Fibroblast of lung (primary cell): ENCODE data around the gene SMAP1.

Source experiments
- CTCF ChIP-seq, 2 donors: IDR thresholded peaks in 1 of 2; conservative IDR thresholded peaks in 1 of 2; 1 replicate in 1 of 2; 2 replicates in 1 of 2; pipeline ENCODE4 v1.5.1; 2011 to 2012; ENCODE audit warnings: low read length in 2 of 2, control low read depth in 1 of 2, inconsistent platforms in 1 of 2, low read depth in 1 of 2, mild to moderate bottlenecking in 1 of 2
- EZH2 ChIP-seq: IDR thresholded peaks from 2 replicates; pipeline ENCODE4 v1.5.1; 2012; ENCODE audit warnings: low read length, control low read depth, mild to moderate bottlenecking; ENCODE audit errors: missing control alignments

- TF ChIP-seq CTCF (conservative IDR thresholded peaks at IDR 0.05 in 1 of 2, IDR thresholded peaks at IDR 0.05 in 1 of 2; ENCODE audit: low read depth in 1 of 2, low read length in 2 of 2): no peak
- TF ChIP-seq EZH2: no peak
These were observed 56.8 kb downstream of the SMAP1 start for GRCh38 chr6:70724524-70724923.
